HUDEP-2 (cell line): ENCODE measurements around the gene SQOR.

Source experiments
- DNase-seq, 76 experiments: peaks; one replicate each; lab custom pipeline; 2025; ENCODE audit not compliant: unreplicated experiment in 76 of 76; lab: John Stamatoyannopoulos, UW

Gene SQOR

DNA sequence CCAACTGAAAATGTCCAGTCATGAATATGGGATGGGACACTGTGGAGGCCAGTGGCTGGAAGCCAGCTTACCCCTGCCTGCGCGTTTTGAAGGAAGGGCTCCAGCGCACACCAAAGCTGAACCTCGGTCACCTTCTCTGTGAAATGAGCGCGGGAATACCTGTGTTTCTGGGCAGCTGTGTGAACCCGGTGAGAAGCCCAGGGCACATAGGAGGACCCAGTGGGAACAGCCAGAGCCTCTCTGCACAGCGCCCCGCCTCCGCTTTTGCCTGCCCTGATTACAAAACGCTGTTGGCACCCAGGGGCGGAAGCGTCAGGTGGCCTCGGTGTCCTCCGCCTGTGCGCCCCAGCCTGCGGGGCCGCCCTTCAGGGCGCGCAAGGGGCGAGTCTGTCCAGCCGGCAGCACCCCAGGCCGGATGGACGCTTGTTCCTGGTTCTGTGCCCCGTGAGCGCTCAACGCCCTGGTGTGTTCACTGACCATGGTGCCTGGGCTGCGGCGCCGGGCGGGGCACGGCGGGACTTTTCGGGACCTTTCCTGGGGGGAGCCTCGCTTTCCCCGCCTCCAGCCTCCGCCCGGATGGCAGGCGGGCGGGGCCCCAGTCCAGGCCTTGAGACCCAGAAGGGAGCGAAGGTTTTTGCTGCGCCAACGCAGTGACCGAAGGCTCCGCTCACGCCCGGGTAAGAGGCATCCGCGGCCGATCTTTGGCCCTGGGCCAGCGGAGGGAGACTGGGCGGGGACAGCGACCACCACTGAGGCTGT lies at the start of gene SQOR:
Gene SQOR (plus strand): TSS at position 598 of the 759 bp plus-strand sequence. CDS start 23,895 bp downstream, outside the sequence.
- DNase-seq, result peak in 44 of 76 experiments; percentile 7 to 69 (median 37)

DNA sequence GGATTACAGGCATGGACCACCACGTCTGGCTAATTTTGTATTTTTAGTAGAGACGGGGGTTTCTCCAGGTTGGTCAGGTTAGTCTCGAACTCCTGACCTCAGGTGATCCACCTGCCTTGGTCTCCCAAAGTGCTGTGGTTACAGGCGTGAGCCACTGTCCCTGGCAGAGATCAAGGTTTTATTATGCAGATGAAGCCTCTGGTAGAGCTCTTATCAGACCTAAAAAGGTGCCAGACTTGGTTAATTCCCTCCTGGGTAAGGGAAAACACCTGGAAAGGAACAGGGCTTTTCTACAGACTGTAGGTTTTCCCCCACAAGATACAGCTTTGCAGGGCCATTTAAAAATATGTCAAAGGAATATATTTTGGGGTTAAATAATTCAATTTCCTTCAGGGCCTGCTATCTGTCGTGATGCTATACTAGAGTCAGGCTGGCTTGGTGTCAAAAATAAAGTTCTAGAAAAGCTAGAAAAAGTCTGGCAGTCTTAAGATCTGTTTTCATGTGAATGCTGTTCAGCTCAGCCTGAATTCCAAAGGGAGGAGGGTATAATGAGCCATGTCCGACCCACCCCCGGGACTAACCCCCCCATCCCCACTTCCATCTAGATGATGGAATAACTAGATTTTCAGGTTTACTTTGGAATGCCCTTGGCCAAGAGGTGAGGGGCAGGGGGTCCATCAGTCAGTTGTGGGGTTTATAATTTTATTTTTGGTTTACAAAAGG lies 49.6 kb upstream of the SQOR start:
- no peak for DNase-seq

DNA sequence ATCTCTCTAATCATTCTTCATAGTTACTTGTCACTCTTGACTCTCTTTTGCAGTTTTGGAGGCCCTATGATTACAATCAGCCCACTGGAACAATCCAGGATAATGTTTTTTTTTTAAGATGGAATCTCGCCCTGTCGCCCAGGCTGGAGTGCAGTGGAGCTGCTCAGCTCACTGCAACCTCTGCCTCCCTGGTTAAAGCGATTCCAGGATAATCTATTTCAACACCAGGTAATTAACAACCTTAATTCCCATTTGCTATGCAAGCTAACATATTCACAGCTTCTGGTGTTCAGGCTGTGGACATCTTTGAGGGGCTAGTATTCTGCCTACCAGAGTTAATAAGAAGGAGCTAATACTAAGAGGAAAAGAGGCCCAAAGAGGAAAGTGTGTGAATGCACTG lies 48.7 kb upstream of the SQOR start:
- peak in 1 of 76 experiments; percentile 8 for DNase-seq

DNA sequence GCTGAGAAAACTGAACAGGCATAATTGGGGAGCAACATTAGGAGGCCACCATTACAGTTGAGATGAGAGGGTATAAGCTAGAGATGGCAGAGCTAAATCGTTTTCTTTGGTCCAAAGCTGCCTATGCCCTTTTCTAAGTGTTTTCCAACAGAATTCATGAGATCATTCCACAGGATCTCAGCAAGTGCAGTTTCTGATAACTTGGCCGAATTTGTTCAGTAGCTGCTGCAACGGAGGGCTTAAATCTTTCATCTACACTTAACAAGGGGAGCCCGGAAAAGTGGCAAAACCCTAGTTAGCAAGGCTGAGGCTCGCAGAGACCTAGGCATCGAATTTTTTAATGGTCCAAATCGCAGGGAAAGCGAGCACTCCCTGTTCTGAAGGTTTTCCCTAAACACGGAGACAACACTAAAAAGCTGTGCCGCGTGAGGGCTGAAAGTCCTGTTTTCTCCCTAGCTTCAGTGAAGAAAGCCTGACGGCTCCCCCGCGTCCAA lies 48.2 kb upstream of the SQOR start:
- DNase-seq, result peak in 4 of 76 experiments; percentile 25 to 87 (median 57)

DNA sequence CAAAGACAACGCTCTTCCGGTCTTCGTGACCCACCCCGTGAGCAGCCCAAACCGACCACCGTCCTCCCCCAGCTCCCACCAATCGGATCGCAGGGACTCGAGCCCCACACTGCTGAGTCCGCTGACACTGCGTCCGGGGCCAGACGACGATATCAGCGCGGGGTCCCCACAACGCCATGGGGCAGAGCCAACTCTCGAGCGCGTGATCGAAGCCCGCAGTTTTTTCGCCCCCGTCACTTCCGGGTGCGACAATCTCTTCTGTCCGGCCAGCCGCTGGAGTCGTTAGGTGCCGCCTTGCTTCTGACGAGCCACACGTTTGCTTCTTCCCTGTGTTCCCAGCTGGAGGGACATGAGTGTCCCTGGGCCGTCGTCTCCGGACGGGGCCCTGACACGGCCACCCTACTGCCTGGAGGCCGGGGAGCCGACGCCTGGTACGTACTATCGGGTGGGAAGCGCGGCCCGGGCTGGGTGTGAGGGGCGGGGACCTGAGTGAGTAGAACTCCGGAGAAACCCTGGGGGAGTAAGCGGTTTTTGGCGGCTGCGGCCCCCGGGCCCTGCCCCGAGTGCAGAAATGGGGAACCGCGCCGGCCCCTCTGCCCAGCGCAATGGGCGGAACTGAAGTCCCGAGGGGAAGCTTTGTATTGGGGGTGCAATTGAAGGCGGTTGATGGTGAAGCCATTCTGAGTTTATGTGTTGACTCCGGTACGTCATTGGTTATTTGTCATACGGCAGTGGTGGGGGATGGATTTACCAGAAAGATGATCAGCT lies 47.5 kb upstream of the SQOR start, which contains the start of gene BLOC1S6:
Gene BLOC1S6 (plus strand): TSS at position 285 of the 768 bp plus-strand sequence. CDS start 65 bp downstream, at position 350.
- DNase-seq, result peak; percentile 48 to 93 (median 86)

- no peak for DNase-seq
These were observed 47.0 kb upstream of the SQOR start for GRCh38 chr15:45587863-45588170.

DNA sequence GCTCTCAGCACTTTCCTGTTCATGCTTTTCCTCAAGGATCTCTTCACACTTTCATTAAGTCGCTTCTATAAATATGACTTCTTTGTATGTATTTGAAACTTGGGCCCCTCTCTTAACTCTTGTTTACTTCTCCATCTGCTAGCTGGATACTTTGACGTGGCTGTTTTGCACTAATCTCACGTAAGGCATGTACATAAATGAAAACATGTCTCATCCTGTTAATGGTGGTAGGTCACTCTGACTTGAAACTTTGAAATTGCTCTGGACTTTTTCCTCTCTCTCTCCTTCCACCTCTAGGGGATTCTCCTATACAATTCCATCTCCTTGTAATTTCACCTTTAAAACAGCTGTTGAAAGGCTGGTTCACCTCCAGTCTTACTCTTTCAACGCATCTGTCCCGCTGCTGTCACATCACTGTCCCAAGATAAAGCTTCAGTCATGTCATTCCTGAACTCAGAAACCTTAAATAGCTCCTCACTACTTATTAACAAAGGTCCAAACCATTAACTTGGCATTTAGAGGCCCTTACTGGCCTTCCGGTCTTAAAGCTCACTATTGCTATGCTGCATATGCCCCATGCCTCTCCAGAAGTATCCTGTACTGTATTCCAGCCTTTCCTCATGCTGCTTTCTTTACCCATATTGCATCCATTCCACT lies 46.5 kb upstream of the SQOR start:
- no peak for DNase-seq

DNA sequence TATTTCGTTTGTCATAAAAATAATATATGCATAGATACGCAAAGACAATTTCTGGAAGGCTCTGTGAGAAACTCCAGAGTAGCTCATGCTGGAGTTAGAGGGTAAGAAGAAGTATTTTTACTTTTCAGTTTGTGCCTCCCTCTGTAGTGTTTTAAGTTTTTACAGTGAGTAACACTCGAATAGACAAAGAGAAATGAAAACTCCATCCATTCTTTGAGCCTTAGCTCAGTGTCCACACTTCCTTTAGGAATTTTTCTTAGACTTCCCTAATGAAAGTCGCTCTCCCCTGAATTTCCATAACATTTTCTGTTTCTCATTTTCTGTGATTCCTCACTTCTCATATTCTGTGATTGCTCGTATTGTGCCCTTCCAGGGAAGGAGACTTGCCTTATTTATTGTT lies 45.6 kb upstream of the SQOR start:
- DNase-seq, result no peak

- no peak for DNase-seq
These were observed 40.5 kb upstream of the SQOR start for GRCh38 chr15:45594319-45594718.

GRCh38 chr15:45594835-45595530 lies 39.8 kb upstream of the SQOR start:
- no peak for DNase-seq

DNA sequence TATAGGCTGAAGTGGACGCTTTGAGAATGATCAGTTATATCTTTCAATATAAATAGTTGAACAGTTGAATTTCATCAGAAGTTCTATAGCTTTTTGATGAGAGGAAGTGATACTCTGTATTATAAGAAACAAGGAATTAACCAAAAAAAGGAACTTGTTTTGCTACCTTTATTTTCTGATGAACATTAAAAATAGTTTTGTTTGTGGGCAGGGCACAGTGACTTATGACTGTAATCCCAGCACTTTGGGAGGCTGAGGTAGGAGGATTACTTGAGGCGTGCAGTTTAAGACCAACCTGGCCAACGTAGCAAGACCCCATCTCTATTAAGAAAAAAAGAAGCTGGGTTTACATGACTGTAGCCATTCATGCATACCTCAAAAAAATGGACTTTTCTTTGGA lies 30.9 kb upstream of the SQOR start:
- DNase-seq, result no peak

DNA sequence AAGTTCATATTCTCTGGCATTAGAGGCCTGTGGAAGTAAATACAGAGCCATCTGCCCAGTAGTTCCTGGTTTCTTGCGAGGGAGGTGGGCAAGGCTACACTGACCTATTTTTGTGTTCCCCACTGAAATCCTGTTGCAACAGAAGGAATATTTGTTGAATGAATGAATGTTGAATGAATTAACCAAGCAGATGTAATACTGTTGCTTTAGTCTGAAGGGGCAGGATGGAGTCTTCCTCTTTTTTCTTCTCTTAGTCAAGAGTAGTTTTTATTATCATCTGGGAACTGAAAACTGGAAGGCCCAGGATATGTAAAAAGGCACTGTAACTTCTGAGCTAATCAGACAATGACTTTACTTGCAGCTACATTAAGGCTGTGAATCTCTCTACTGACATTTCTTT lies 30.5 kb upstream of the SQOR start:
- DNase-seq, result no peak

DNA sequence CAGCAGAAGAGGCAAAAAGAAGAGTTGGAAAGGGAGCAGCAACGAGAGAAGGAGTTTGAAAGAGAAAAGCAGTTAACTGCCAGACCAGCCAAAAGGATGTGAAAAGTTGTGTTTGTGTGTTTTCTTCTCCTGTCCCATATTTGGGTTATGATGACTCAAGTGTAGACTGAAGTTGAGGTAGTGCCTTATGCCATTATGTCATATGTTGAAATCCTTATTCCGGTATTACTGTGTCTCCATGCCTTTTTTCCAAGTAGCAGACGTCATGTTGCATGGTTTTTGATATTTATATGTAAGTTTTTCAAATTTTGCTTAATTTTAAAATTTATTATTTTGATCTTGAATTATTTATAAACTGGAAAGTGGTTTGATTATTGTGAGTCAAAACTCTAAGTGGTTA lies 28.4 kb upstream of the SQOR start:
- no peak for DNase-seq

- DNase-seq, result no peak
These were observed 28.0 kb upstream of the SQOR start for GRCh38 chr15:45606841-45607240.

DNA sequence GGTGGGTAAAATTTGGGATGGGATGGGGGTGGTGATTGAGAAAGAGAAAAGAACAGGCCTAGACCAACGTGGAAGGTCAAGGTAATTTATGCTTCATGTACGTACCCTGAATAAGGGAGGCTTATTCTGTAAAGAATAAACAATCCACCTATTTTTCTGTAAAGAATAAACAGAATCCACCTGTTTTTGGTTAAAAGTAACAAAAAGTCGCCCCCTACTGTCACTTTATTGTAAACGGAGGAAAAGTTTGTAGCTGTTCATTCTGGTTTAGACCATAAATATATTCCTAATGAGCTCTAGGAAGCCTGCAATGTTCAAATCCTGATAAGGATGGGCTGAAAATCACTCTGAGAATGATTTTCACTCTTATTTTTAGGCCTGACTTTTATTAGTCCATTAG lies 23.5 kb upstream of the SQOR start:
- DNase-seq, result peak in 5 of 76 experiments; percentile 6 to 31 (median 11)

DNA sequence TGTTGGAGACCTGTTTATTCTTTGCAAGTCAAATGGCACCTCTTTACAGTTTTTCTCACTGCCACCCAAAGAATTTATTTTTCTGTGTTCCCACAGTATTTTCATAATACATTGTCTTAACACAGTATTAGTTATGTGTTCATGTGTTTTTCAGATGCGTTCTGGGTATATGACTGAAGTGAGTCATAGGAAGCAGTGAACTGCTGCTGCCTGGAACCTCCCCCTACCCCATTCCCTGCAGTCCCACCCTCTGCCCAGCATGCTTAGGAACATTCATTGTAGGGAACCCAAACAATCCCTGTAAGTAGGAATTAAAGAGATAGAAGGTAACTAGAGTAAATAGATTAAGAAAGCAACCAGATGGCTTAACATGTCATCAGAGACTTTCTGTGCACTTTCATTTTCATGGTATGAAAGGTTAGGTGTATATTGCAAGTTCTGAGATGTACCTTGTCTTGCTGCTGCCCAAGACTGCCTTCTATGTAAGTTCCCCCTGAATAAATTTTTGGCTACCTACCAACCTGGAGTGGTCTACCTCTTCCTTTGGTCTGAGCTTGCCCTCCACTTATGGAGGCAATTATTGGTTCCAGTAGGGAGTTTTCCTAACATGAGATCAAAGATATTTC lies 21.9 kb upstream of the SQOR start:
- no peak for DNase-seq

- no peak for DNase-seq
These were observed 17.9 kb upstream of the SQOR start for GRCh38 chr15:45616901-45617323.

DNA sequence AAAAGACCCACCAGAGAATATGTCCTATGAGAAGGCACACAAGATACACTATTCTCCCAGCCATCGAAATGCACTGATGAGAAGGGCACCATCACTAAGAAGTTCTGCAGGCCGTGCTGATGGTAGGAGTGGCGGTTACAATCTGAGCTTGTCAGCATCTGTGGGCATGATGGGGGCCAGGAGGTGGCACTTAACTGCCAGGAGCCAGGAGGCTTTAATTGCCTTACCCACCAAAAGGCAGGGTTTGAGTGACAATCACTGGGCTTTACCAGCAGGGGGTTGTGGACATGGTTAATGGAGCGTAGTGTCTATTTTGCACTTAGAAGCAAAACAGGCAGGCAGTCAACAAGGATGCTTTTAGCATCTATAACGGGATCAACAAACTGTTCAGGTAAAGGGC lies 16.0 kb upstream of the SQOR start:
- DNase-seq, result peak in 3 of 76 experiments; percentile 6 to 26 (median 15)

- DNase-seq, result no peak
These were observed 6.7 kb upstream of the SQOR start for GRCh38 chr15:45628136-45628535.
